Measurements from ENCODE around the gene OR3A3.

The OR3A3 gene

DNA sequence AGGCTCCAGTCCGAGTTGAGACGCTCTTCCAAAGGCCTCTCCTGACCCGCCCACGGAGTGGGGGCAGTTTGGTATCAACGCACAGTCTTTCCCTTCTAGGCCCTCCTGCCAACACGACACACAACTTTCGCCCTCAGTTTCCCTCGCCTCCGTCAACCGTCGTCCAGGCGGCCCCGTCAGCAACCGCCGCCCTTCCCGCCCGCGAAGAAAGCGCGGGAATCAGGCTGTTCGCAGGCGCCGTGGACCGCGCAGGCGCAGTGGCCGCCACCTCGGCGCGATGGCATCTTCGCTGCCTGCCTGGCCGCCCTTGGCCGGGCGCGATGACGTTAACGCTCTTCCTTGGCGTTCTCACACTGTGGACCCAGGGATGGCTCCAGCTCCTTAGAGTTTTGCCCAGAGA is 60.4 kb downstream of the OR3A3 start, which contains the start of gene SPATA22:
TSS of gene SPATA22 (minus strand) at position 221 of the 400 bp plus-strand sequence. CDS start 2,494 bp downstream, outside the sequence.
- in situ Hi-C loops (cut with MboI; ENCODE audit: low sequenced_read_pairs) = no loop called here

DNA sequence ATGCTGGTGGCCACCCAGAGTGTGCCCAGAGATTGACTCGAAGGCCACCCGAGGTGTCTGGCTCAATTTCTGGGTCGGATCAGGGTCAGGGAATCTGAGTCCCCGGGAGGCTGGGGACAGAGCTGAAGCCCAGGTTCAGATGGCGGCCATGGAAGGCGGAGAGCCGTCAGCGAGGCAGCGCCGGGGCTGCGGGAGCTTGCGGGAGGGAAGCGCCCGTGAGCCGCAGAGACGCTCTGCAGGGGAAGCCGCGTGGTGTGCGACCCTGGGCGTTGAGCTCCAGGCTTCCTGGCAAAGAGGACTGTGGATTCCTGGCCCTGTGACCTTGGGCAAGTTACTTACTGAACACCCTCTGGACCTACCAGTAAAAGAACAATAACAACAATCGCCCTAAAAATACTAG is 61.0 kb downstream of the OR3A3 start:
- in situ Hi-C loops (cut with MboI; ENCODE audit: low sequenced_read_pairs) = no loop called here
